Measurements from ENCODE around the gene PAXX.
"Not testable (repeated sequence)": the region's sequence is repeated elsewhere in the genome, so short reads cannot be mapped to it uniquely, and the experiment has no call there.

The PAXX gene

GRCh38 chr9:137002646-137003041, 10.4 kb downstream of the PAXX start:
- Mint-ChIP-seq H3K27me3 (peaks cover 36% of the 10 kb centered on the region), H3K9me3 (no peaks in the 10 kb centered on the region), H3K36me3 (no peaks in the 10 kb centered on the region), H3K27ac (no peak overlapping the region), H3K4me1 (peaks cover 26% of the 10 kb centered on the region), H3K4me3 (no peak overlapping the region)
- DNase-seq = no peak
- CTCF ChIA-PET = interaction anchor here (0.6 to 1.6 kb wide), 3 partner anchors 18 to 584 kb away, joined by 3 to 4 read pairs (median 3); no protein-coding TSS in a partner anchor

- CTCF ChIA-PET = interaction anchor here (2.6 kb wide), 1 partner anchor 31 kb away, joined by 6 read pairs; no protein-coding TSS in a partner anchor
- not testable (repeated sequence) for H3K4me3 Mint-ChIP-seq, DNase-seq, H3K27ac Mint-ChIP-seq, H3K9me3 Mint-ChIP-seq, H3K36me3 Mint-ChIP-seq
- H3K4me1 Mint-ChIP-seq = peaks cover 12% of the 10 kb centered on the region
- H3K27me3 Mint-ChIP-seq = peaks cover 28% of the 10 kb centered on the region
Observed at GRCh38 chr9:137004285-137004684, 12.1 kb downstream of the PAXX start.

GRCh38 chr9:137006116-137007003, 14.1 kb downstream of the PAXX start:
- H3K36me3 Mint-ChIP-seq = peaks cover 2% of the 10 kb centered on the region
- H3K27me3 Mint-ChIP-seq = peaks cover 14% of the 10 kb centered on the region
- H3K27ac Mint-ChIP-seq = no peak overlapping the region
- no peak overlapping the region for H3K4me3 Mint-ChIP-seq
- DNase-seq = no peak
- no peaks in the 10 kb centered on the region for H3K4me1 Mint-ChIP-seq
- H3K9me3 Mint-ChIP-seq = no peaks in the 10 kb centered on the region
- CTCF ChIA-PET = interaction anchor here (2.6 kb wide), 1 partner anchor 29 kb away, joined by 6 read pairs; no protein-coding TSS in a partner anchor

GRCh38 chr9:137007108-137007815, 15.0 kb downstream of the PAXX start:
- CTCF ChIA-PET = no interaction called here
- H3K36me3 Mint-ChIP-seq = peaks cover 4% of the 10 kb centered on the region
- H3K4me1 Mint-ChIP-seq = no peaks in the 10 kb centered on the region
- no peak for DNase-seq
- no peak overlapping the region for H3K27ac Mint-ChIP-seq
- no peak overlapping the region for H3K4me3 Mint-ChIP-seq
- no peaks in the 10 kb centered on the region for H3K9me3 Mint-ChIP-seq
- H3K27me3 Mint-ChIP-seq = peaks cover 7% of the 10 kb centered on the region

GRCh38 chr9:137007816-137008270, 15.6 kb downstream of the PAXX start:
- H3K4me1 Mint-ChIP-seq = no peaks in the 10 kb centered on the region
- no peak overlapping the region for H3K27ac Mint-ChIP-seq
- H3K9me3 Mint-ChIP-seq = no peaks in the 10 kb centered on the region

GRCh38 chr9:137008312-137008711, 16.1 kb downstream of the PAXX start:
- Mint-ChIP-seq H3K27ac (no peak overlapping the region), H3K4me3 (no peak overlapping the region), H3K27me3 (no peaks in the 10 kb centered on the region), H3K36me3 (peaks cover 4% of the 10 kb centered on the region), H3K9me3 (no peaks in the 10 kb centered on the region), H3K4me1 (no peaks in the 10 kb centered on the region)
- no peak for DNase-seq
- CTCF ChIA-PET = no interaction called here

More at GRCh38 chr9:137007816-137008270, 15.6 kb downstream of the PAXX start:
- Mint-ChIP-seq H3K27me3 (peaks cover 2% of the 10 kb centered on the region), H3K4me3 (no peak overlapping the region), H3K36me3 (peaks cover 4% of the 10 kb centered on the region)
- CTCF ChIA-PET = no interaction called here
- DNase-seq = no peak

- H3K36me3 Mint-ChIP-seq = peaks cover 4% of the 10 kb centered on the region
- CTCF ChIA-PET = interaction anchor here (1.5 kb wide), 1 partner anchor 20 kb away, joined by 3 read pairs; no protein-coding TSS in a partner anchor
- H3K27ac Mint-ChIP-seq = no peak overlapping the region
- H3K9me3 Mint-ChIP-seq = no peaks in the 10 kb centered on the region
- DNase-seq = no peak
- no peaks in the 10 kb centered on the region for H3K4me1 Mint-ChIP-seq
- no peak overlapping the region for H3K4me3 Mint-ChIP-seq
- no peaks in the 10 kb centered on the region for H3K27me3 Mint-ChIP-seq
Observed at GRCh38 chr9:137009217-137009616, 17.0 kb downstream of the PAXX start.

- H3K9me3 Mint-ChIP-seq = no peaks in the 10 kb centered on the region
- CTCF ChIA-PET = interaction anchor here (1.5 kb wide), 1 partner anchor 19 kb away, joined by 3 read pairs; no protein-coding TSS in a partner anchor
- no peaks in the 10 kb centered on the region for H3K27me3 Mint-ChIP-seq
- no peak for DNase-seq
- no peak overlapping the region for H3K27ac Mint-ChIP-seq
- peaks cover 6% of the 10 kb centered on the region for H3K36me3 Mint-ChIP-seq
- no peak overlapping the region for H3K4me3 Mint-ChIP-seq
- H3K4me1 Mint-ChIP-seq = no peaks in the 10 kb centered on the region
Observed at GRCh38 chr9:137009938-137010732, 17.9 kb downstream of the PAXX start.

GRCh38 chr9:137011156-137011555, 18.9 kb downstream of the PAXX start:
- Mint-ChIP-seq H3K4me1 (no peaks in the 10 kb centered on the region), H3K4me3 (no peak overlapping the region), H3K27me3 (no peaks in the 10 kb centered on the region), H3K9me3 (no peaks in the 10 kb centered on the region), H3K36me3 (peaks cover 6% of the 10 kb centered on the region), H3K27ac (no peak overlapping the region)
- no peak for DNase-seq
- CTCF ChIA-PET = no interaction called here

- Mint-ChIP-seq H3K4me3 (no peak overlapping the region), H3K27ac (no peak overlapping the region), H3K4me1 (no peaks in the 10 kb centered on the region), H3K9me3 (no peaks in the 10 kb centered on the region), H3K36me3 (peaks cover 11% of the 10 kb centered on the region), H3K27me3 (no peaks in the 10 kb centered on the region)
- CTCF ChIA-PET = no interaction called here
- DNase-seq = no peak
Observed at GRCh38 chr9:137011907-137012675, 19.9 kb downstream of the PAXX start.

GRCh38 chr9:137012694-137013570, 20.7 kb downstream of the PAXX start:
- Mint-ChIP-seq H3K9me3 (no peaks in the 10 kb centered on the region), H3K27ac (no peak overlapping the region), H3K36me3 (peaks cover 11% of the 10 kb centered on the region), H3K4me1 (no peaks in the 10 kb centered on the region), H3K4me3 (no peak overlapping the region), H3K27me3 (no peaks in the 10 kb centered on the region)
- CTCF ChIA-PET = no interaction called here
- DNase-seq = no peak

GRCh38 chr9:137013571-137013940, 21.3 kb downstream of the PAXX start:
- Mint-ChIP-seq H3K9me3 (no peaks in the 10 kb centered on the region), H3K4me3 (no peak overlapping the region), H3K36me3 (peaks cover 11% of the 10 kb centered on the region), H3K4me1 (no peaks in the 10 kb centered on the region), H3K27me3 (no peaks in the 10 kb centered on the region), H3K27ac (no peak overlapping the region)
- DNase-seq = no peak
- CTCF ChIA-PET = no interaction called here

- Mint-ChIP-seq H3K4me1 (no peaks in the 10 kb centered on the region), H3K9me3 (no peaks in the 10 kb centered on the region), H3K27me3 (no peaks in the 10 kb centered on the region), H3K4me3 (no peak overlapping the region), H3K27ac (no peak overlapping the region), H3K36me3 (peaks cover 11% of the 10 kb centered on the region)
- no peak for DNase-seq
- CTCF ChIA-PET = interaction anchor here (0.6 kb wide), 1 partner anchor 203 kb away, joined by 4 read pairs; a partner anchor contains a TSS
Observed at GRCh38 chr9:137014166-137014565, 21.9 kb downstream of the PAXX start.
